Endothelial cell of coronary artery (primary cell): ENCODE results near the gene PPP4R4. TPM values are rescaled to one million over a fixed set of nuclear protein-coding genes. Genes with fewer than 3 reads are reported as not detected.

Source experiments
- total RNA-seq: library from RNA; depleted of rRNA; stranded (reverse); fragments of >200 nt; gene quantifications from 2 replicates; pipeline ENCODE4 v1.2.3, GENCODE V29; 2014

PPP4R4 gene
- total RNA-seq: 0.85 TPM in 1 of 2 replicates, not detected in the other

GRCh38 chr14:94173885-94174603, at the start of gene PPP4R4:
PPP4R4 (plus strand) TSS chr14:94174322; CDS start chr14:94174466, 144 bp downstream.

GRCh38 chr14:94129111-94129757, 44.9 kb upstream of the PPP4R4 start, which contains the start of gene IFI27L2:
IFI27L2 (minus strand) TSS chr14:94129604; CDS start chr14:94129564, 40 bp downstream.

GRCh38 chr14:94292872-94293577, 118.9 kb downstream of the PPP4R4 start, which contains the start of gene SERPINA10:
SERPINA10 (minus strand) TSS chr14:94293268; CDS start chr14:94290593, 2,675 bp downstream.

GRCh38 chr14:94322648-94323570, 148.8 kb downstream of the PPP4R4 start, which contains the start of gene SERPINA6:
SERPINA6 (minus strand) TSS chr14:94323336; CDS start chr14:94314648, 8,688 bp downstream.

Other genes with a start within 250 kb of the PPP4R4 start
- not detected in 2 replicates for gene FAM181A, start 247.0 kb upstream of the PPP4R4 start, total RNA-seq
- 0.18 TPM in 1 of 2 replicates, not detected in the other for gene ASB2, start 197.8 kb upstream of the PPP4R4 start, total RNA-seq
- not detected in 2 replicates for gene CCDC197, start 177.0 kb upstream of the PPP4R4 start, total RNA-seq
- 0.81 and 1.0 TPM in 2 replicates for gene OTUB2, start 148.0 kb upstream of the PPP4R4 start, total RNA-seq
- gene DDX24, start 93.1 kb upstream of the PPP4R4 start, total RNA-seq: 94.9 and 110 TPM in 2 replicates
- gene IFI27L1, start 93.0 kb upstream of the PPP4R4 start, total RNA-seq: 13.1 and 13.6 TPM in 2 replicates
- 168 and 327 TPM in 2 replicates for gene IFI27, start 63.6 kb upstream of the PPP4R4 start, total RNA-seq
- gene IFI27L2, start 44.7 kb upstream of the PPP4R4 start, total RNA-seq: 110 and 129 TPM in 2 replicates
- not detected in 2 replicates for gene SERPINA10, start 118.9 kb downstream of the PPP4R4 start, total RNA-seq
- not detected in 2 replicates for gene SERPINA6, start 149.0 kb downstream of the PPP4R4 start, total RNA-seq
- gene SERPINA2, start 192.4 kb downstream of the PPP4R4 start, total RNA-seq: not detected in 2 replicates
- gene SERPINA1, start 214.3 kb downstream of the PPP4R4 start, total RNA-seq: not detected in 2 replicates